IMR-90 (cell line): Measurements from ENCODE around the gene TMEM81. TPM values are rescaled to one million over a fixed set of nuclear protein-coding genes. Genes with fewer than 3 reads are reported as not detected.

Experiments used
- ATAC-seq: fragments of 200-7000 bp; cut with Tn5 transposase; 2 replicates; pipeline ENCODE4 v1.9.1; 2020; ENCODE audit warnings: low read depth, mild to moderate bottlenecking, moderate library complexity
- BruUV-seq: library from RNA; stranded (reverse); fragments of 400-500 nt; replicated peaks from 2 replicates; lab custom pipeline; 2021; lab: Mats Ljungman, UMichigan
- CTCF ChIA-PET: fragments of 300-600 bp; formaldehyde crosslinking; extraction: SDS; loops from one replicate; lab custom pipeline; 2021; ENCODE audit warnings: antibody characterized with exemption; lab: Yijun Ruan, JAX
- POLR2A ChIA-PET: fragments of 300-600 bp; sonication (Branson Sonifier 250); formaldehyde crosslinking; loops from one replicate; lab custom pipeline; 2022; ENCODE audit warnings: antibody characterized with exemption; ENCODE audit not compliant: unreplicated experiment; lab: Charles Lee
- DNase-seq: peaks from one replicate; pipeline ENCODE4 v3.0.0; 2013
- H2AFZ ChIP-seq: replicated peaks from 2 replicates; pipeline ENCODE3; 2013; ENCODE audit warnings: low read length, mild to moderate bottlenecking; ENCODE audit not compliant: poor library complexity
- H2AK5ac ChIP-seq: 2 replicates; pipeline ENCODE4 v1.6.1; 2013; ENCODE audit warnings: low read depth, low read length, inconsistent platforms
- H2AK9ac ChIP-seq: replicated peaks from 2 replicates; pipeline ENCODE3; 2013; ENCODE audit warnings: mild to moderate bottlenecking, low read depth, low read length, moderate library complexity; ENCODE audit not compliant: poor library complexity
- H2BK120ac ChIP-seq: 2 replicates; pipeline ENCODE4 v1.6.1; 2013; ENCODE audit warnings: low read depth, low read length, inconsistent platforms
- H2BK15ac ChIP-seq: 3 replicates; pipeline ENCODE4 v1.6.1; 2013; ENCODE audit warnings: low read depth, low read length, inconsistent platforms
- H2BK20ac ChIP-seq: 2 replicates; pipeline ENCODE4 v1.6.1; 2013; ENCODE audit warnings: low read depth, mild to moderate bottlenecking, inconsistent platforms, low read length, moderate library complexity
- H2BK5ac ChIP-seq: 2 replicates; pipeline ENCODE4 v1.6.1; 2013; ENCODE audit warnings: mild to moderate bottlenecking, low read depth, low read length, inconsistent platforms; ENCODE audit not compliant: poor library complexity, severe bottlenecking
- H3K14ac ChIP-seq: replicated peaks from 2 replicates; pipeline ENCODE4 v1.6.1; 2013; ENCODE audit warnings: low read depth, low read length, inconsistent platforms
- H3K18ac ChIP-seq: 2 replicates; pipeline ENCODE4 v1.6.1; 2013; ENCODE audit warnings: low read depth, low read length, control low read depth
- H3K23ac ChIP-seq: 2 replicates; pipeline ENCODE4 v1.6.1; 2013; ENCODE audit warnings: low read depth, low read length, inconsistent platforms
- H3K27ac ChIP-seq: 2 replicates; pipeline ENCODE4 v1.5.1; 2013; ENCODE audit warnings: mild to moderate bottlenecking, control low read depth, low read length; ENCODE audit not compliant: insufficient read depth
- H3K27me3 ChIP-seq: 2 replicates; pipeline ENCODE4 v1.6.1; 2013; ENCODE audit warnings: low read length; ENCODE audit not compliant: control insufficient read depth, insufficient read depth
- H3K36me3 ChIP-seq: 2 replicates; pipeline ENCODE4 v1.6.1; 2013; ENCODE audit warnings: low read length, mixed read lengths; ENCODE audit not compliant: control insufficient read depth, insufficient read depth
- H3K4ac ChIP-seq: 2 replicates; pipeline ENCODE4 v1.6.1; 2013; ENCODE audit warnings: low read depth, low read length, inconsistent platforms
- H3K4me1 ChIP-seq: 2 replicates; pipeline ENCODE4 v1.6.1; 2013; ENCODE audit warnings: low read length, mixed read lengths; ENCODE audit not compliant: control insufficient read depth, insufficient read depth
- H3K4me2 ChIP-seq: 2 replicates; pipeline ENCODE4 v1.6.1; 2013; ENCODE audit warnings: low read depth, mild to moderate bottlenecking, control low read depth, low read length, moderate library complexity
- H3K4me3 ChIP-seq: 2 replicates; pipeline ENCODE4 v1.5.1; 2013; ENCODE audit warnings: low read depth, mild to moderate bottlenecking, control low read depth, low read length, moderate library complexity; ENCODE audit not compliant: insufficient read depth
- H3K56ac ChIP-seq: 2 replicates; pipeline ENCODE4 v1.6.1; 2013; ENCODE audit warnings: low read length, inconsistent platforms; ENCODE audit not compliant: insufficient read depth; ENCODE audit errors: extremely low read depth
- H3K79me1 ChIP-seq, 2 experiments: 2 replicates each; pipeline ENCODE4 v1.6.1; 2013; ENCODE audit warnings: low read length in 2 of 2, inconsistent platforms in 1 of 2, low read depth in 1 of 2
- H3K9ac ChIP-seq: 2 replicates; pipeline ENCODE4 v1.6.1; 2013; ENCODE audit warnings: low read depth, low read length, control low read depth
- H3K9me1 ChIP-seq: 2 replicates; pipeline ENCODE4 v1.6.1; 2013; ENCODE audit warnings: low read length, inconsistent platforms; ENCODE audit not compliant: insufficient read depth
- H3K9me3 ChIP-seq: 2 replicates; pipeline ENCODE4 v1.6.1; 2013; ENCODE audit warnings: low read length; ENCODE audit not compliant: control insufficient read depth, insufficient read depth
- H4K20me1 ChIP-seq: 2 replicates; pipeline ENCODE4 v1.6.1; 2013; ENCODE audit warnings: low read length, inconsistent platforms; ENCODE audit not compliant: insufficient read depth
- H4K5ac ChIP-seq: 2 replicates; pipeline ENCODE4 v1.6.1; 2013; ENCODE audit warnings: mild to moderate bottlenecking, low read depth, low read length, control low read depth
- H4K8ac ChIP-seq, 2 experiments: 2 replicates each; pipeline ENCODE4 v1.6.1; 2013; ENCODE audit warnings: low read depth in 2 of 2, low read length in 2 of 2, control low read depth in 1 of 2, inconsistent platforms in 1 of 2
- H4K91ac ChIP-seq: 2 replicates; pipeline ENCODE4 v1.6.1; 2013; ENCODE audit warnings: low read depth, low read length, inconsistent platforms; ENCODE audit not compliant: insufficient read depth
- BHLHE40 ChIP-seq: fragments of 150-350 bp; IDR thresholded peaks from 2 replicates; pipeline ENCODE4 v1.6.1; 2016; ENCODE audit warnings: mild to moderate bottlenecking, low read depth, low read length
- CEBPB ChIP-seq: IDR thresholded peaks from 2 replicates; pipeline ENCODE4 v1.6.1; 2012; ENCODE audit warnings: low read depth, low read length, improper control_type of control experiment
- CHD1 ChIP-seq: IDR thresholded peaks from 2 replicates; pipeline ENCODE4 v1.6.1; 2012; ENCODE audit warnings: low read depth, low read length, improper control_type of control experiment
- CTCF ChIP-seq: conservative IDR thresholded peaks from 2 replicates; pipeline ENCODE4 v1.5.1; 2012; ENCODE audit warnings: mild to moderate bottlenecking, low read depth, low read length, improper control_type of control experiment
- ELK1 ChIP-seq: fragments of 150-350 bp; IDR thresholded peaks from 2 replicates; pipeline ENCODE4 v1.6.1; 2016; ENCODE audit warnings: low read depth, mild to moderate bottlenecking, low read length, moderate library complexity, borderline replicate concordance
- FOS ChIP-seq: fragments of 150-350 bp; IDR thresholded peaks from 2 replicates; pipeline ENCODE4 v1.6.1; 2016; ENCODE audit warnings: low read depth, low read length
- MAFK ChIP-seq: IDR thresholded peaks from 2 replicates; pipeline ENCODE4 v1.6.1; 2012; ENCODE audit warnings: low read depth, low read length, improper control_type of control experiment
- MAZ ChIP-seq: IDR thresholded peaks from 2 replicates; pipeline ENCODE4 v1.6.1; 2012; ENCODE audit warnings: low read depth, mild to moderate bottlenecking, low read length, improper control_type of control experiment, moderate library complexity, borderline replicate concordance
- MXI1 ChIP-seq: IDR thresholded peaks from 2 replicates; pipeline ENCODE4 v1.6.1; 2012; ENCODE audit warnings: low read depth, mild to moderate bottlenecking, low read length, moderate library complexity, borderline replicate concordance
- NFE2L2 ChIP-seq: fragments of 150-350 bp; IDR thresholded peaks from 2 replicates; pipeline ENCODE4 v1.6.1; 2016; ENCODE audit warnings: low read depth, mild to moderate bottlenecking, low read length
- POLR2A ChIP-seq: IDR thresholded peaks from 2 replicates; pipeline ENCODE4 v1.6.1; 2012; ENCODE audit warnings: mild to moderate bottlenecking, low read depth, low read length
- RAD21 ChIP-seq: IDR thresholded peaks from 2 replicates; pipeline ENCODE4 v1.6.1; 2012; ENCODE audit warnings: low read length, improper control_type of control experiment
- RCOR1 ChIP-seq: IDR thresholded peaks from 2 replicates; pipeline ENCODE4 v1.6.1; 2012; ENCODE audit warnings: mild to moderate bottlenecking, low read length, improper control_type of control experiment; ENCODE audit not compliant: insufficient replicate concordance
- RFX5 ChIP-seq: IDR thresholded peaks from 2 replicates; pipeline ENCODE4 v1.8.0; 2012; ENCODE audit warnings: low read depth, mild to moderate bottlenecking, low read length, moderate library complexity
- SMC3 ChIP-seq: fragments of 150-350 bp; IDR thresholded peaks from 2 replicates; pipeline ENCODE4 v1.6.1; 2016; ENCODE audit warnings: low read depth, mild to moderate bottlenecking, antibody characterized with exemption, low read length, moderate library complexity
- USF2 ChIP-seq: fragments of 150-350 bp; IDR thresholded peaks from 2 replicates; pipeline ENCODE4 v1.6.1; 2017; ENCODE audit warnings: mild to moderate bottlenecking, antibody characterized with exemption, low read length, low read depth
- WGBS, 2 experiments: methylation state at CpG; one replicate each; pipeline versions ENCODE4 v1.1.5 to v1.1.7; 2013; ENCODE audit warnings: missing lambda C conversion rate in 2 of 2; ENCODE audit not compliant: insufficient read length in 1 of 2; ENCODE audit errors: extremely low coverage in 2 of 2; 5-methylcytosine and 5-hydroxymethylcytosine counted together
- dilution Hi-C: fragments of 300-500 bp; cut with HindIII; formaldehyde crosslinking; loops from one replicate; pipeline ENCODE4 v1.14.3; 2018; ENCODE audit warnings: low sequenced_read_pairs; ENCODE audit not compliant: unreplicated experiment
- in situ Hi-C: fragments of 300-500 bp; cut with MboI; formaldehyde crosslinking; loops from 3 replicates; pipeline ENCODE4 v1.14.3; 2019; ENCODE audit warnings: low sequenced_read_pairs, inconsistent platforms, mixed read lengths
- intact Hi-C: fragments of 100-400 bp; cut with micrococcal nuclease; formaldehyde crosslinking; loops from 2 replicates; pipeline ENCODE4 v1.10.0; 2022
- polyA plus RNA-seq, 3 experiments: library from polyadenylated mRNA; depleted of rRNA; stranded (reverse); fragments of >200 nt; gene quantifications; 2 replicates each; pipeline ENCODE4 v1.2.3, GENCODE V29; 2012; ENCODE audit warnings: low replicate concordance in 1 of 3
- total RNA-seq: library from RNA; depleted of rRNA; stranded (reverse); fragments of >200 nt; gene quantifications from 2 replicates; pipeline ENCODE4 v1.2.3, GENCODE V29; 2012

Gene TMEM81
- total and polyA plus RNA-seq, 2 of the 4 experiments (the other 2 are of a cell fraction), result 1.5 to 1.8 TPM

GRCh38 chr1:205122489-205122882, 38.2 kb upstream of the TMEM81 start:
- no peak overlapping the region for H2AK9ac ChIP-seq
- H4K5ac ChIP-seq, result peak overlapping the region; percentile 11; the same call in 1 of the 2 replicates
- H3K4ac ChIP-seq, result 0 out of 2 replicates have a peak overlapping the region, but pooled peaks have one; percentile 12
- DNase-seq, result no peak
- H2BK120ac ChIP-seq, result peak overlapping the region; percentile 6; the same call in 1 of the 2 replicates
- H3K9me3 ChIP-seq, result no peaks in the 10 kb centered on the region
- 61% methylated on average over 2 of the region's 9 CpGs; no CpG with 5 or more reads in 1 of the 2 experiments for WGBS, 2 experiments
- peak overlapping the region; percentile 1; the same call in 1 of the 2 replicates for H3K27ac ChIP-seq
- dilution Hi-C loops, result no loop called here
- H3K9me1 ChIP-seq, result no peaks in the 10 kb centered on the region
- no peaks in the 10 kb centered on the region for H4K20me1 ChIP-seq
- no peak overlapping the region for H2AK5ac ChIP-seq
- ChIA-PET POLR2A (no interaction called here), CTCF (interaction anchor here (0.6 to 1.8 kb wide), 6 partner anchors 18 to 784 kb away, joined by 3 to 6 read pairs (median 4); no protein-coding TSS in a partner anchor)
- no peaks in the 10 kb centered on the region for H3K36me3 ChIP-seq
- H3K27me3 ChIP-seq, result no peaks in the 10 kb centered on the region
- peaks cover 2% of the 10 kb centered on the region; the same call in 1 of the 2 replicates for H3K4me1 ChIP-seq
- 0 out of 2 replicates have a peak overlapping the region, but pooled peaks have one; percentile 6 for H3K14ac ChIP-seq
- no peak overlapping the region for H2BK15ac ChIP-seq
- H3K4me2 ChIP-seq, result peak overlapping the region; percentile 43
- peak overlapping the region; percentile 86 for H2AFZ ChIP-seq
- H2BK5ac ChIP-seq, result peak overlapping the region; percentile 64
- H3K9ac ChIP-seq, result peak overlapping the region; percentile 33; the same call in 1 of the 2 replicates
- H3K23ac ChIP-seq, result peak overlapping the region; percentile 6; the same call in 1 of the 2 replicates
- H3K4me3 ChIP-seq, result peak overlapping the region; percentile 37
- in situ Hi-C loops, result no loop called here
- H3K18ac ChIP-seq, result no peak overlapping the region
- H3K79me1 ChIP-seq, result peaks cover 8 to 31% of the 10 kb centered on the region in 2 experiments; a peak in 3 of 4 replicates
- BruUV-seq, result no TSS peak
- intact Hi-C loops, result loop anchor here (1.0 kb wide), 5 partner anchors 19 to 133 kb away; partner anchors contain the start of genes DSTYK and TMCC2
- H4K8ac ChIP-seq, result peak overlapping the region; percentile 28 to 82
- TF ChIP-seq MAFK (no peak), RFX5 (no peak), USF2 (no peak), FOS (no peak), CTCF (no peak), POLR2A (no peak), RCOR1 (no peak), BHLHE40 (no peak), CEBPB (no peak), ELK1 (no peak), MXI1 (no peak), NFE2L2 (no peak), RAD21 (no peak), SMC3 (no peak), CHD1 (no peak), MAZ (no peak)
- ATAC-seq, result peak; percentile 15
- H4K91ac ChIP-seq, result no peak overlapping the region
- peak overlapping the region; percentile 60 for H3K56ac ChIP-seq
- H2BK20ac ChIP-seq, result no peak overlapping the region; the same call in 1 of the 2 replicates
